ENCODE results near the gene SPRED2.

GRCh38 chr2:65396348-65397026, 35.9 kb downstream of the SPRED2 start:
- TF ChIP-seq POLR2AphosphoS5 (IDR thresholded peaks at IDR 0.05; ENCODE audit: low read depth, low read length) (no peak), POLR2A (IDR thresholded peaks at IDR 0.05; ENCODE audit: control extremely low read depth in 1 of 2, low read depth in 2 of 2, low read length in 2 of 2) (no peak), ZNF274 (IDR thresholded peaks at IDR 0.05; ENCODE audit: borderline replicate concordance, extremely low read depth, low read length) (no peak), NRF1 (IDR thresholded peaks at IDR 0.05; ENCODE audit: low read depth, low read length) (no peak), ASH2L (IDR thresholded peaks at IDR 0.05; ENCODE audit: low read length) (no peak), EZH2 (IDR thresholded peaks at IDR 0.05; ENCODE audit: low read depth, low read length, severe bottlenecking) (no peak)
- TF ChIP-seq, protein P1, sequence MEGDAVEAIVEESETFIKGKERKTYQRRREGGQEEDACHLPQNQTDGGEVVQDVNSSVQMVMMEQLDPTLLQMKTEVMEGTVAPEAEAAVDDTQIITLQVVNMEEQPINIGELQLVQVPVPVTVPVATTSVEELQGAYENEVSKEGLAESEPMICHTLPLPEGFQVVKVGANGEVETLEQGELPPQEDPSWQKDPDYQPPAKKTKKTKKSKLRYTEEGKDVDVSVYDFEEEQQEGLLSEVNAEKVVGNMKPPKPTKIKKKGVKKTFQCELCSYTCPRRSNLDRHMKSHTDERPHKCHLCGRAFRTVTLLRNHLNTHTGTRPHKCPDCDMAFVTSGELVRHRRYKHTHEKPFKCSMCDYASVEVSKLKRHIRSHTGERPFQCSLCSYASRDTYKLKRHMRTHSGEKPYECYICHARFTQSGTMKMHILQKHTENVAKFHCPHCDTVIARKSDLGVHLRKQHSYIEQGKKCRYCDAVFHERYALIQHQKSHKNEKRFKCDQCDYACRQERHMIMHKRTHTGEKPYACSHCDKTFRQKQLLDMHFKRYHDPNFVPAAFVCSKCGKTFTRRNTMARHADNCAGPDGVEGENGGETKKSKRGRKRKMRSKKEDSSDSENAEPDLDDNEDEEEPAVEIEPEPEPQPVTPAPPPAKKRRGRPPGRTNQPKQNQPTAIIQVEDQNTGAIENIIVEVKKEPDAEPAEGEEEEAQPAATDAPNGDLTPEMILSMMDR (IDR thresholded peaks at IDR 0.05; ENCODE audit: control extremely low read depth in 1 of 3, insufficient read depth in 1 of 3, low read depth in 1 of 3, low read length in 3 of 3), result no peak

All from H1 (cell line).